Hindlimb muscle (tissue), 1 donor: ENCODE data around the gene LARP7. TPM values are rescaled to one million over a fixed set of nuclear protein-coding genes. Genes with fewer than 3 reads are reported as not detected.

Source experiments
- polyA plus RNA-seq: library from polyadenylated mRNA; unstranded; fragments of 120-200 nt; gene quantifications from one replicate; pipeline ENCODE4 v1.2.1, GENCODE V29; 2013; ENCODE audit not compliant: insufficient read length

Gene LARP7
- polyA plus RNA-seq, 1 donor, result 54.8 TPM

Other genes with a start within 250 kb of the LARP7 start
- gene NEUROG2, start 121.0 kb upstream of the LARP7 start, polyA plus RNA-seq, result not detected
- gene ZGRF1, start 234 bp upstream of the LARP7 start, polyA plus RNA-seq, result 8.5 TPM